ENCODE measurements around the gene INO80B. TPM values are rescaled to one million over a fixed set of nuclear protein-coding genes. Genes with fewer than 3 reads are reported as not detected.

The INO80B gene
- total and polyA plus RNA-seq, 9 of the 15 experiments (the other 6 are each of a cell fraction or from before 2014, with no cell fraction given): 0.41 to 22.6 (median 9.0) TPM

DNA sequence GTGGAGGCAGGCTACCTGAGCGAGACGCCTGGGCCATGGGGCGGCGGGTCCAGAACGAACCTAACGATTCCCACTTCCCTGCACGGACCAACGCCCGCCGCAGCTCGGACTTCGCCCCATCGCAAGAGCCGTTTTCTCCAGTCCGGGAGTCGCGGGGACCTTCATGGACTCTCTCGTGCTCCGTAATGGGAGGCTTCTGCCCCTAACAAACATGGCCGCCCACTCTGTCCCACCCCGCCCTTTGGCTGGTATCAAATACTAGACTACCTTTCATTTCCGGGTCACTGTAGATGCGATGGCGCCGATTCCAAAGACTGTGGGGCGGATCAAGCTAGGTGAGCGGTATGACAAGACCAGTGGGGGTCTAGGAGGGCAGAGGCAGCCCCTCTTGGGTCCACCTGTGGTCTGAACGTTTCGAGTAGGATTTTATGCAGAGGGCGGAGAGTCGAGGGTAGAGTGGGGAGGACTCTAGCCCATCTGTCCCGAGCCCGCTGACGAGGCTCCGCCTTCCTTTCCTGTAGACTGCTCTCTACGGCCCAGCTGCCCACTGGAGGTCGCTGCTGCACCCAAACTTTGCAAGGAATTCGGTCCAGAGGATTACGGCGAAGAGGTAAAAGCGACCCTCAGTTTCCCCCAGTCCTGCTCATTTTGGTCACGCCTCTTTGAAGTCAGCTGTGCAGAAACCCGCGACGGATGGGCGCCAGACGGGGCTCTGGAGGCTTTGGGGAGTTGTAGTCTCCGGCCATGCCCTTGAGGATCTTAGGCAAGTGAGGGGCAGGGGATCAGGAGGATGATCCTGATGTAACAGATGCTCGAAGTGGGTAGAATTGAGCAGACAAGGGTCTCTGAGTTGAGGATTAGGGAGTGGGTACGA is 28.2 kb downstream of the INO80B start, which contains the start of the genes CCDC142 and TTC31 (continued):
- TF ChIP-seq, protein P1, sequence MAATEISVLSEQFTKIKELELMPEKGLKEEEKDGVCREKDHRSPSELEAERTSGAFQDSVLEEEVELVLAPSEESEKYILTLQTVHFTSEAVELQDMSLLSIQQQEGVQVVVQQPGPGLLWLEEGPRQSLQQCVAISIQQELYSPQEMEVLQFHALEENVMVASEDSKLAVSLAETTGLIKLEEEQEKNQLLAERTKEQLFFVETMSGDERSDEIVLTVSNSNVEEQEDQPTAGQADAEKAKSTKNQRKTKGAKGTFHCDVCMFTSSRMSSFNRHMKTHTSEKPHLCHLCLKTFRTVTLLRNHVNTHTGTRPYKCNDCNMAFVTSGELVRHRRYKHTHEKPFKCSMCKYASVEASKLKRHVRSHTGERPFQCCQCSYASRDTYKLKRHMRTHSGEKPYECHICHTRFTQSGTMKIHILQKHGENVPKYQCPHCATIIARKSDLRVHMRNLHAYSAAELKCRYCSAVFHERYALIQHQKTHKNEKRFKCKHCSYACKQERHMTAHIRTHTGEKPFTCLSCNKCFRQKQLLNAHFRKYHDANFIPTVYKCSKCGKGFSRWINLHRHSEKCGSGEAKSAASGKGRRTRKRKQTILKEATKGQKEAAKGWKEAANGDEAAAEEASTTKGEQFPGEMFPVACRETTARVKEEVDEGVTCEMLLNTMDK (IDR thresholded peaks at IDR 0.05; ENCODE audit: borderline replicate concordance, insufficient read depth, low read depth, low read length, poor library complexity, severe bottlenecking): peak; percentile 55
- no peak for TF ChIP-seq ZNF316 (IDR thresholded peaks at IDR 0.05)
- TF ChIP-seq, protein P2, sequence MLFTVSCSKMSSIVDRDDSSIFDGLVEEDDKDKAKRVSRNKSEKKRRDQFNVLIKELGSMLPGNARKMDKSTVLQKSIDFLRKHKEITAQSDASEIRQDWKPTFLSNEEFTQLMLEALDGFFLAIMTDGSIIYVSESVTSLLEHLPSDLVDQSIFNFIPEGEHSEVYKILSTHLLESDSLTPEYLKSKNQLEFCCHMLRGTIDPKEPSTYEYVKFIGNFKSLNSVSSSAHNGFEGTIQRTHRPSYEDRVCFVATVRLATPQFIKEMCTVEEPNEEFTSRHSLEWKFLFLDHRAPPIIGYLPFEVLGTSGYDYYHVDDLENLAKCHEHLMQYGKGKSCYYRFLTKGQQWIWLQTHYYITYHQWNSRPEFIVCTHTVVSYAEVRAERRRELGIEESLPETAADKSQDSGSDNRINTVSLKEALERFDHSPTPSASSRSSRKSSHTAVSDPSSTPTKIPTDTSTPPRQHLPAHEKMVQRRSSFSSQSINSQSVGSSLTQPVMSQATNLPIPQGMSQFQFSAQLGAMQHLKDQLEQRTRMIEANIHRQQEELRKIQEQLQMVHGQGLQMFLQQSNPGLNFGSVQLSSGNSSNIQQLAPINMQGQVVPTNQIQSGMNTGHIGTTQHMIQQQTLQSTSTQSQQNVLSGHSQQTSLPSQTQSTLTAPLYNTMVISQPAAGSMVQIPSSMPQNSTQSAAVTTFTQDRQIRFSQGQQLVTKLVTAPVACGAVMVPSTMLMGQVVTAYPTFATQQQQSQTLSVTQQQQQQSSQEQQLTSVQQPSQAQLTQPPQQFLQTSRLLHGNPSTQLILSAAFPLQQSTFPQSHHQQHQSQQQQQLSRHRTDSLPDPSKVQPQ (CRISPR knock-in tag; IDR thresholded peaks at IDR 0.05; ENCODE audit: borderline replicate concordance): no peak
- no peak for TF ChIP-seq ZNF184 (CRISPR knock-in tag; IDR thresholded peaks at IDR 0.05)
- no peak for TF ChIP-seq ZFPM2 (CRISPR knock-in tag; IDR thresholded peaks at IDR 0.05)
- TF ChIP-seq, protein P3, sequence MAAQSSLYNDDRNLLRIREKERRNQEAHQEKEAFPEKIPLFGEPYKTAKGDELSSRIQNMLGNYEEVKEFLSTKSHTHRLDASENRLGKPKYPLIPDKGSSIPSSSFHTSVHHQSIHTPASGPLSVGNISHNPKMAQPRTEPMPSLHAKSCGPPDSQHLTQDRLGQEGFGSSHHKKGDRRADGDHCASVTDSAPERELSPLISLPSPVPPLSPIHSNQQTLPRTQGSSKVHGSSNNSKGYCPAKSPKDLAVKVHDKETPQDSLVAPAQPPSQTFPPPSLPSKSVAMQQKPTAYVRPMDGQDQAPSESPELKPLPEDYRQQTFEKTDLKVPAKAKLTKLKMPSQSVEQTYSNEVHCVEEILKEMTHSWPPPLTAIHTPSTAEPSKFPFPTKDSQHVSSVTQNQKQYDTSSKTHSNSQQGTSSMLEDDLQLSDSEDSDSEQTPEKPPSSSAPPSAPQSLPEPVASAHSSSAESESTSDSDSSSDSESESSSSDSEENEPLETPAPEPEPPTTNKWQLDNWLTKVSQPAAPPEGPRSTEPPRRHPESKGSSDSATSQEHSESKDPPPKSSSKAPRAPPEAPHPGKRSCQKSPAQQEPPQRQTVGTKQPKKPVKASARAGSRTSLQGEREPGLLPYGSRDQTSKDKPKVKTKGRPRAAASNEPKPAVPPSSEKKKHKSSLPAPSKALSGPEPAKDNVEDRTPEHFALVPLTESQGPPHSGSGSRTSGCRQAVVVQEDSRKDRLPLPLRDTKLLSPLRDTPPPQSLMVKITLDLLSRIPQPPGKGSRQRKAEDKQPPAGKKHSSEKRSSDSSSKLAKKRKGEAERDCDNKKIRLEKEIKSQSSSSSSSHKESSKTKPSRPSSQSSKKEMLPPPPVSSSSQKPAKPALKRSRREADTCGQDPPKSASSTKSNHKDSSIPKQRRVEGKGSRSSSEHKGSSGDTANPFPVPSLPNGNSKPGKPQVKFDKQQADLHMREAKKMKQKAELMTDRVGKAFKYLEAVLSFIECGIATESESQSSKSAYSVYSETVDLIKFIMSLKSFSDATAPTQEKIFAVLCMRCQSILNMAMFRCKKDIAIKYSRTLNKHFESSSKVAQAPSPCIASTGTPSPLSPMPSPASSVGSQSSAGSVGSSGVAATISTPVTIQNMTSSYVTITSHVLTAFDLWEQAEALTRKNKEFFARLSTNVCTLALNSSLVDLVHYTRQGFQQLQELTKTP (IDR thresholded peaks at IDR 0.05; ENCODE audit: low read depth in 1 of 2, partially characterized antibody in 2 of 2): peak; percentile 59 to 82
- TF ChIP-seq ZBTB17 (CRISPR knock-in tag; IDR thresholded peaks at IDR 0.05): no peak
- no peak for TF ChIP-seq SMAD3 (CRISPR knock-in tag; conservative IDR thresholded peaks at IDR 0.05)
- no peak for TF ChIP-seq RBM34 (IDR thresholded peaks at IDR 0.05; ENCODE audit: borderline replicate concordance, insufficient read depth, low read length)
- no peak for TF ChIP-seq MED1 (CRISPR knock-in tag; IDR thresholded peaks at IDR 0.05; ENCODE audit: borderline replicate concordance)
- TF ChIP-seq RHOXF2B (CRISPR knock-in tag; conservative IDR thresholded peaks at IDR 0.05): no peak
- TF ChIP-seq PHTF2 (CRISPR knock-in tag; IDR thresholded peaks at IDR 0.05): no peak
- no peak for TF ChIP-seq SMARCA5 (IDR thresholded peaks at IDR 0.05)
- no peak for TF ChIP-seq ASH1L (IDR thresholded peaks at IDR 0.05; ENCODE audit: borderline replicate concordance, low read depth, partially characterized antibody)
- no peak for TF ChIP-seq ZNF764 (CRISPR knock-in tag; IDR thresholded peaks at IDR 0.05; ENCODE audit: low read depth)
- TF ChIP-seq, protein P4, sequence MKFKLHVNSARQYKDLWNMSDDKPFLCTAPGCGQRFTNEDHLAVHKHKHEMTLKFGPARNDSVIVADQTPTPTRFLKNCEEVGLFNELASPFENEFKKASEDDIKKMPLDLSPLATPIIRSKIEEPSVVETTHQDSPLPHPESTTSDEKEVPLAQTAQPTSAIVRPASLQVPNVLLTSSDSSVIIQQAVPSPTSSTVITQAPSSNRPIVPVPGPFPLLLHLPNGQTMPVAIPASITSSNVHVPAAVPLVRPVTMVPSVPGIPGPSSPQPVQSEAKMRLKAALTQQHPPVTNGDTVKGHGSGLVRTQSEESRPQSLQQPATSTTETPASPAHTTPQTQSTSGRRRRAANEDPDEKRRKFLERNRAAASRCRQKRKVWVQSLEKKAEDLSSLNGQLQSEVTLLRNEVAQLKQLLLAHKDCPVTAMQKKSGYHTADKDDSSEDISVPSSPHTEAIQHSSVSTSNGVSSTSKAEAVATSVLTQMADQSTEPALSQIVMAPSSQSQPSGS (CRISPR knock-in tag; IDR thresholded peaks at IDR 0.05): no peak
- no peak for TF ChIP-seq HIVEP1 (CRISPR knock-in tag; IDR thresholded peaks at IDR 0.05)
- TF ChIP-seq C11orf30 (IDR thresholded peaks at IDR 0.05; ENCODE audit: low read depth): peak; percentile 98

Measured in K562 (cell line).